CD4-positive, alpha-beta T cell (primary cell): Measurements from ENCODE around the gene SYK. TPM values are rescaled to one million over a fixed set of nuclear protein-coding genes. Genes with fewer than 3 reads are reported as not detected.

Source experiments
- ATAC-seq: fragments of 200-7000 bp; cut with Tn5 transposase; one replicate; pipeline ENCODE4 v1.10.0; 2022; ENCODE audit warnings: mild to moderate bottlenecking; ENCODE audit not compliant: poor library complexity
- CTCF ChIA-PET: fragments of 350-600 bp; sonication (Branson Sonifier 250); formaldehyde crosslinking; loops from one replicate; lab custom pipeline; 2021; ENCODE audit warnings: antibody characterized with exemption, inconsistent platforms; lab: Charles Lee
- POLR2A ChIA-PET: fragments of 350-600 bp; sonication (Branson Sonifier 250); formaldehyde crosslinking; loops from one replicate; lab custom pipeline; 2021; ENCODE audit warnings: antibody characterized with exemption, inconsistent platforms; lab: Charles Lee
- DNase-seq, 14 experiments: peaks; one replicate each; pipeline ENCODE4 v3.0.0-alpha.2; 2013 to 2020; ENCODE audit warnings: mixed read lengths in 2 of 14
- H3K27ac ChIP-seq, 2 donors: one replicate each; pipeline versions ENCODE4 v1.5.1 to v1.7.0; 2013; ENCODE audit warnings: low read length in 2 of 2, low read depth in 1 of 2, mild to moderate bottlenecking in 1 of 2
- H3K27me3 ChIP-seq, 2 experiments: 1 replicate in 1 of 2; 2 replicates in 1 of 2; pipeline versions ENCODE4 v1.6.1 to v1.7.0; 2013; ENCODE audit warnings: low read length in 2 of 2, control low read depth in 1 of 2, mild to moderate bottlenecking in 1 of 2, moderate library complexity in 1 of 2; ENCODE audit not compliant: insufficient read depth in 2 of 2, control insufficient read depth in 1 of 2
- H3K36me3 ChIP-seq: one replicate; pipeline ENCODE4 v1.6.1; 2013; ENCODE audit warnings: low read length, control low read depth; ENCODE audit not compliant: insufficient read depth
- H3K4me1 ChIP-seq: one replicate; pipeline ENCODE4 v1.6.1; 2013; ENCODE audit warnings: low read length, control low read depth; ENCODE audit not compliant: insufficient read depth
- H3K4me3 ChIP-seq: one replicate; pipeline ENCODE4 v1.5.1; 2013; ENCODE audit warnings: mild to moderate bottlenecking, low read length, moderate library complexity
- H3K9me3 ChIP-seq, 2 experiments: 1 replicate in 1 of 2; 2 replicates in 1 of 2; pipeline versions ENCODE4 v1.6.1 to v1.7.0; 2013; ENCODE audit warnings: low read length in 2 of 2, mild to moderate bottlenecking in 2 of 2, control low read depth in 1 of 2, moderate library complexity in 1 of 2; ENCODE audit not compliant: control insufficient read depth in 1 of 2, insufficient read depth in 1 of 2
- H3K27ac Mint-ChIP-seq: one replicate; pipeline ENCODE4 v1.8.0; 2020; ENCODE audit warnings: mixed read lengths
- H3K27me3 Mint-ChIP-seq: one replicate; pipeline ENCODE4 v1.8.0; 2021; ENCODE audit warnings: mixed read lengths
- H3K36me3 Mint-ChIP-seq: one replicate; pipeline ENCODE4 v1.8.0; 2021; ENCODE audit warnings: low read depth, mixed read lengths
- H3K4me1 Mint-ChIP-seq: one replicate; pipeline ENCODE4 v1.8.0; 2021; ENCODE audit warnings: low read depth, mixed read lengths
- H3K4me3 Mint-ChIP-seq: one replicate; pipeline ENCODE4 v1.8.0; 2020; ENCODE audit warnings: mild to moderate bottlenecking, mixed read lengths
- H3K9me3 Mint-ChIP-seq: one replicate; pipeline ENCODE4 v1.8.0; 2020; ENCODE audit warnings: mixed read lengths
- CTCF ChIP-seq: fragments of 200-600 bp; IDR thresholded peaks from one replicate; pipeline ENCODE4 v1.8.0; 2022; ENCODE audit warnings: antibody characterized with exemption, mild to moderate bottlenecking
- intact Hi-C, 2 experiments: fragments of 100-400 bp; cut with DNase I in 1 of 2; cut with micrococcal nuclease in 1 of 2; formaldehyde crosslinking; loops; one replicate each; pipeline versions ENCODE4 v1.15.1 to v1.9.0; 2023 to 2025; cut with DNase I, micrococcal nuclease
- total RNA-seq, 174 experiments: library from RNA in 2 of 174; stranded (reverse) in 2 of 174; gene quantifications; one replicate each; pipeline ENCODE4 v1.2.3 and lab custom pipeline; 2021 to 2026

SYK gene
- total RNA-seq, 2 experiments from 2014 or later = 1.1 to 1.2 TPM

- Histone ChIP-seq H3K4me1 (no peaks in the 10 kb centered on the region), H3K27ac (no peak overlapping the region), H3K36me3 (no peaks in the 10 kb centered on the region), H3K27me3 (peaks cover 0 to 2% of the 10 kb centered on the region in 2 experiments), H3K9me3 (no peaks in the 10 kb centered on the region), H3K4me3 (no peak overlapping the region)
- no peak for TF ChIP-seq CTCF
- H3K4me3 Mint-ChIP-seq = no peak overlapping the region
- H3K27ac Mint-ChIP-seq = no peak overlapping the region
- H3K4me1 Mint-ChIP-seq = no peaks in the 10 kb centered on the region
- POLR2A ChIA-PET = no interaction called here
- DNase-seq (no peak), ATAC-seq (no peak)
- peaks cover 5% of the 10 kb centered on the region for H3K27me3 Mint-ChIP-seq
- CTCF ChIA-PET = no interaction called here
- intact Hi-C loops = no loop called here
- H3K9me3 Mint-ChIP-seq = no peaks in the 10 kb centered on the region
- no peaks in the 10 kb centered on the region for H3K36me3 Mint-ChIP-seq
Measured at GRCh38 chr9:90933468-90933867, 131.8 kb downstream of the SYK start.

GRCh38 chr9:90939351-90939750 lies 137.7 kb downstream of the SYK start:
- no peaks in the 10 kb centered on the region for H3K9me3 Mint-ChIP-seq
- Histone ChIP-seq H3K36me3 (no peaks in the 10 kb centered on the region), H3K27me3 (no peaks in the 10 kb centered on the region), H3K4me3 (no peak overlapping the region), H3K9me3 (peaks cover 0 to 3% of the 10 kb centered on the region in 2 experiments), H3K27ac (no peak overlapping the region), H3K4me1 (no peaks in the 10 kb centered on the region)
- ATAC-seq (no peak), DNase-seq (no peak)
- H3K4me1 Mint-ChIP-seq = no peaks in the 10 kb centered on the region
- ChIA-PET CTCF (no interaction called here), POLR2A (no interaction called here)
- H3K4me3 Mint-ChIP-seq = no peak overlapping the region
- no peak for TF ChIP-seq CTCF
- peaks cover 19% of the 10 kb centered on the region for H3K27me3 Mint-ChIP-seq
- intact Hi-C loops = no loop called here
- H3K36me3 Mint-ChIP-seq = no peaks in the 10 kb centered on the region
- no peak overlapping the region for H3K27ac Mint-ChIP-seq

- H3K4me1 Mint-ChIP-seq = no peaks in the 10 kb centered on the region
- no peak for ATAC-seq
- H3K27me3 Mint-ChIP-seq = peaks cover 21% of the 10 kb centered on the region
- intact Hi-C loops = no loop called here
- Histone ChIP-seq H3K27me3 (no peaks in the 10 kb centered on the region), H3K36me3 (no peaks in the 10 kb centered on the region), H3K4me1 (no peaks in the 10 kb centered on the region), H3K27ac (no peak overlapping the region), H3K9me3 (peaks cover 0 to 3% of the 10 kb centered on the region in 2 experiments), H3K4me3 (no peak overlapping the region)
- DNase-seq = no peak
- no peaks in the 10 kb centered on the region for H3K36me3 Mint-ChIP-seq
- POLR2A ChIA-PET = no interaction called here
- no peak overlapping the region for H3K4me3 Mint-ChIP-seq
- TF ChIP-seq CTCF = no peak
- no peaks in the 10 kb centered on the region for H3K9me3 Mint-ChIP-seq
- CTCF ChIA-PET = no interaction called here
- no peak overlapping the region for H3K27ac Mint-ChIP-seq
Measured at GRCh38 chr9:90940280-90940679, 138.7 kb downstream of the SYK start.
